HG03097 (cell line): ENCODE data around the gene SMIM13.

ENCODE experiments used
- ATAC-seq: cut with Tn5 transposase; IDR thresholded peaks from one replicate; pipeline ENCODE4 v1.9.1; 2021; ENCODE audit not compliant: unreplicated experiment, low FRiP score

The SMIM13 gene

DNA sequence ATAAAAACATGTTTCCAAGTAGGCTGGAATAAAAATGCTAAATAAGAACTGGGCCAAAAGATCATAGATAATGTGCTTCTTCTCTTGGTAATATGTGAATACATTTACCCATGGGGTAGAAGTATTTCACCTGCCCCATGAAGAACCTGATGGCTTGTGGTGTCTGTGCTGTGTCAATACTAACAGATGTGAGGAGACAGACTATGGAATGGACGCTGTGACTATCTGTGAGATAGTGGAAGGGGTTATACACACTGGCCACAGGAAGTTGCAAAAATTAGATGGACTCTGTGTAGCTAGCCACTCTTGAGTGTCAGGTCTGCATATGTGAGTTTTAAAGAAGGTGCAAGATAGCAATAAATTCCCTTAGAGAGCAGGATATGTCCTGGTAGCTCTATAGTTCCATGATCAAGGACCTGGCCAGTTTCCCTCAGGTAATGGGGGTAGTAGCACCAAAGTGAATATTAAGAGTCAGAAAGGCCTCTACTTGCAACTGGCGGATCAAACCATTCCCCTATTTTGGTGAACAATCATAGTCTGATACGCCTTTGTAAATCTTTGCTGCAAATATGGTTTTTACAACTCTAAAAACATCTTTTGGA, 90.2 kb downstream of the SMIM13 start:
- ATAC-seq: no peak

- no peak for ATAC-seq
Measured at GRCh38 chr6:11185204-11185842, 91.7 kb downstream of the SMIM13 start.

- no peak for ATAC-seq
Measured at GRCh38 chr6:11187301-11187700, 93.7 kb downstream of the SMIM13 start.
